HG02938 (cell line): ENCODE measurements around the gene DNASE1L3.
"Not testable (repeated sequence)": the region's sequence is repeated elsewhere in the genome, so short reads cannot be mapped to it uniquely, and the experiment has no call there.

ENCODE experiments used
- ATAC-seq: cut with Tn5 transposase; IDR thresholded peaks from one replicate; pipeline ENCODE4 v1.9.1; 2021; ENCODE audit warnings: mild to moderate bottlenecking, moderate library complexity; ENCODE audit not compliant: unreplicated experiment

The DNASE1L3 gene

DNA sequence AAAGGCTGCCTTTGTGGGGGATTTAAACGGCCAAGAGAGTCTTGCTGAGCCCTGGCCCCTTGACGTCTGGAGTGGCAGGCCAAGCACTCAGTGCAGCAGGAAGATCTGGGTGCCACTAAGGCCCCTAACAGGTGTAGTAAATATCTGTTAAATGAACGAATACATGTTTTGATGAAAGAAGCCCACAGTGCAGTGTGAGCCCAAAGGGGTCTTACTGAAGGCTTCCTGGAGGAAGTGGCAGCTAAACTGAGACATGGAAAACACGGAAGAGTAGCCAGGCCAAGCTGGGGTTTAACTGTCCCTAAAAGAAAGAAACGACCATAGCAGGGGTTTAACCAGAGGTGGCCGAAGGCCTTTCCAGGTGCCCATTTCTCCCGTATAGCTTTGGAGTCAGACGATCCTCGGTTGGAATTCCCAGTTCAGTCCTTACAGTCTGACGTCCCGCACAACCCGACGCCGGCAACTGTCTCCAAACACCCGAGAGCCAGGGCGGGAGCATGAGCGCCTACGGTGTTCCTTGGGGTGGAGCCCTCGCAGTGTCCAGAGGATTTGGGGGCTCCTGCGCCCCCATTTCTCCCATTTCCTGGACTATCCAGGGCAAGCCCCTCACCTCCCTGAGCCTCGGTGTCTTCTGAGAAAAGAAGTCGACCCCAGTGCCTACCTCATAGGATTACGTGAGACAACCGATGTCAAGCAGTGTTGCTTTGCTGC lies 25.9 kb upstream of the DNASE1L3 start:
- no peak for ATAC-seq

GRCh38 chr3:58235970-58236369 lies 25.2 kb upstream of the DNASE1L3 start:
- no peak for ATAC-seq

- ATAC-seq, result no peak
Measured at GRCh38 chr3:58234516-58234931, 23.8 kb upstream of the DNASE1L3 start.

GRCh38 chr3:58231666-58232065 lies 20.9 kb upstream of the DNASE1L3 start:
- no peak for ATAC-seq

- ATAC-seq, result no peak
Measured at GRCh38 chr3:58230876-58231552, 20.2 kb upstream of the DNASE1L3 start.

GRCh38 chr3:58227933-58228332 lies 17.2 kb upstream of the DNASE1L3 start:
- not testable (repeated sequence) for ATAC-seq

GRCh38 chr3:58223855-58224254 lies 13.1 kb upstream of the DNASE1L3 start:
- ATAC-seq, result no peak

- ATAC-seq, result no peak
Measured at GRCh38 chr3:58222161-58222724, 11.5 kb upstream of the DNASE1L3 start.

- no peak for ATAC-seq
Measured at GRCh38 chr3:58218904-58219303, 8.1 kb upstream of the DNASE1L3 start.

- no peak for ATAC-seq
Measured at GRCh38 chr3:58217209-58217811, 6.5 kb upstream of the DNASE1L3 start.

DNA sequence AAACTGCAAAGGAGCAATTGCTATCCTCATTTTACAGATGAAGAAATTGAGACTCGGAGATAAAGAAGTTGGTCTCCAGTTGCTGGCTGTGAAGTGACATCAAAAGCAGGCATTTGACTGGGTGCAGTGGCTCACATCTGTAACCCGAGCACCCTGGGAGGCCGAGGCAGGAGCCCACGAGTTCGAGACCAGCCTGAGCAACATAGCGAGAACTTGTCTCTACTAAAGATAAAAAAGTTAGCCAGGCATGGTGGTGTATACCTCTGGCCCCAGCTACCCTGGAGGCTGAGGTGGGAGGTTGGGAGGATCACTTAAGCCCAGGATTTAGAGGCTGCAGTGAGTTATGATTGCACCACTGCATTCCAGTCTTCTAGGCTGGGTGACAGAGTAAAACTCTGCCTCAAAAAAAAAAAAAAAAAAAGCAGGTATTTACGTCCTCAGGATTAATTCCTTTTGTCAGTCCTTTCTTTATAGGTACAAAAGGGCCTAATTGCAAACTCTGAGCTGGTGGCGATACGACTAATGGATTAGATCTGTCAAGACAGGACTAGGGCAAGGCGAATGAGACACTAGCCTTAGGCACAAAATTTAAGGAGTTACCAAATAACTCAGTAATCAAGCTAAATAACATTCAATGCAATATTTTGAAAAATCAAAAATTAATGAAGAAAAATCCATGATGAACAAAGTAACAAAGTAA lies 5.9 kb upstream of the DNASE1L3 start:
- no peak for ATAC-seq

- ATAC-seq, result peak; percentile 5
Measured at GRCh38 chr3:58215317-58216025, 4.7 kb upstream of the DNASE1L3 start.

- peak; percentile 83 for ATAC-seq
Measured at GRCh38 chr3:58214484-58215316, 3.9 kb upstream of the DNASE1L3 start.

GRCh38 chr3:58209933-58210332 lies 839 bp downstream of the DNASE1L3 start:
- no peak for ATAC-seq

DNA sequence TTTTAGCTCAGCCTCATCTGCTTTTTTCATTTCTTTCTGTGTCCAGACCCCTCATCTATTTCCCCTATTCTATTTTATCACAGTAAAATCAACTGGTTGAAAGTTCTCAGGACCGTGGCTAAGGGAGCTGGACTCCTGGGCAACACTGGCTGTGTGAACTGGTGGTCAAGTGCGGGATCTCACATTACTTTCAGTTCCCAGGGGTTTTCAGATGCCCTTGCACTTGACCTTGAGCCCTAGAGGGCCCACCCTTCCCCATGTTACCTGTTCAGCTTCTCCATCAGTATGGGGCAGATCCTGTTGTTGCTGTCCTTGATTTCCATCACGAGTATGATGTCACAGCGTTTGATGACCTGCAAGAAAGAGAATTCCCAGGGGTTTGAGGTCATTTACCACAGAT lies 2.8 kb downstream of the DNASE1L3 start:
- no peak for ATAC-seq

DNA sequence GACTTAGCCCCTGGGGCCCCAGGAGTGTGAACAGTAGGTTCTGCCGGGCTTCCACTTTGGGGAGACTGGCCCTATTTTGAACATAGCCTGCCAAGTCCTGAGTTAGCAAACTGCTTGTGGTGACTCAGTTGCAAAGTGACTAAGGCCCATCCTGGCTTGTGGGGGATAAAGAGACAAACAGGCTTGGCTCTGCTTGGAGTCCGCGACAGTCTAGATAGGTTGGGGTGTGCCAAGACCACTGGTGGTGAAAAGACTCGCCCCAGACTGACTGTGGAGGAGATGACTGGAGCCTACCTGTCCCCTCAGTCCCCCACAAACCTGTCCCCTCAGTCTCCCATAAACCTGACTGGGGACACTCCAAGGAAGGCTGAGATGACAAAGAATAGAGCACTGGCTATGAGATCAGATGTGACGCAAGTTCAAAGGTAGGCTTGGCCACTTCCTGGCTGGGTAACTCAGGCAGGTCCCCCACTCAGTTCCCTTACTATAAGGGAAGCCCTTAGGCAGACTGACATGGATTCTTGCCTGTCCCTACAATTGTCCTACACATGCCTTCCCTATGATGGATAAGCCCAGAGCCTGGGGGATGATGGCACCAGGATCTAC lies 4.3 kb downstream of the DNASE1L3 start:
- ATAC-seq, result no peak

DNA sequence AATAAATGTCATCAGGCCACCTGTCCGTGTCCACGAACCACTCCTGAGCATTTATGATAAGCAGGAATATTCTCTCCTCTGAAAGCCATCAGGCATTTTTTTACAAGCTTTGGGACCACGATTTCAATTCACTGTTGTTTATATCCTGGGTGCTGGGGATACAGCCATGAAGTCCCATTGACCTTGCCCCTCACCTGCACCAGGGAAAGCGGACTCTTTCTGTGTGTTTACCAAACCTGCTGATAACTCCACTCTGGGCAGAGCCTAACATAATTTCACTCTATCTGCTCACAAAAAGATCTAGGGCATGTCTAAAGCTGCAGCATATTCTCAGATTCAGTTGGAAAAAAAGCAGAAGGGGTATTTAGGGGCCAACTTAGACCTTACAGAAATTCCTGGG lies 4.8 kb downstream of the DNASE1L3 start:
- no peak for ATAC-seq

GRCh38 chr3:58204720-58205119 lies 6.1 kb downstream of the DNASE1L3 start:
- ATAC-seq, result no peak

GRCh38 chr3:58203541-58203940 lies 7.2 kb downstream of the DNASE1L3 start:
- no peak for ATAC-seq
